Esophagus squamous epithelium (tissue), 4 donors: Measurements from ENCODE around the gene UBE3A.

ENCODE experiments used
- CTCF ChIP-seq, 6 experiments: fragments of 450-650 bp in 4 of 6; fragments of 200-600 bp in 2 of 6; sonication (generic) in 2 of 6; IDR thresholded peaks; one replicate each; pipeline ENCODE4 v1.5.1; 2016 to 2019; ENCODE audit warnings: antibody characterized with exemption in 6 of 6, mild to moderate bottlenecking in 4 of 6, moderate library complexity in 4 of 6
- POLR2A ChIP-seq, 4 donors: fragments of 450-650 bp; IDR thresholded peaks; one replicate each; pipeline ENCODE4 v1.6.1; 2017; ENCODE audit warnings: antibody characterized with exemption in 4 of 4, mild to moderate bottlenecking in 4 of 4, moderate library complexity in 3 of 4

- TF ChIP-seq CTCF (IDR thresholded peaks at IDR 0.05): no peak
- TF ChIP-seq POLR2A (IDR thresholded peaks at IDR 0.05): no peak
These were observed 35.1 kb downstream of the UBE3A start for GRCh38 chr15:25403771-25404170.
